Stimulated activated CD4-positive, alpha-beta T cell treated with anti-CD3 and anti-CD28 coated beads, Interleukin-2, amount 100 ng/mL, for 4 hours (primary cell): ENCODE results near the gene BLOC1S5.
A peak's percentile ranks its signal among the peaks of the same experiment; 100 is the strongest.

Experiments used
- DNase-seq: peaks from one replicate; pipeline ENCODE4 v3.0.0-alpha.2; 2020; ENCODE audit warnings: low read depth

The BLOC1S5 gene

GRCh38 chr6:8063761-8064637 is at the start of gene BLOC1S5:
TSS of gene BLOC1S5 (minus strand) at chr6:8064389. CDS start at chr6:8064376, 13 bp downstream.
- DNase-seq: peak; percentile 97

- DNase-seq: no peak
Observed at GRCh38 chr6:8113131-8113654, 49.0 kb upstream of the BLOC1S5 start.

- DNase-seq: no peak
Observed at GRCh38 chr6:8110725-8111124, 46.5 kb upstream of the BLOC1S5 start.

DNA sequence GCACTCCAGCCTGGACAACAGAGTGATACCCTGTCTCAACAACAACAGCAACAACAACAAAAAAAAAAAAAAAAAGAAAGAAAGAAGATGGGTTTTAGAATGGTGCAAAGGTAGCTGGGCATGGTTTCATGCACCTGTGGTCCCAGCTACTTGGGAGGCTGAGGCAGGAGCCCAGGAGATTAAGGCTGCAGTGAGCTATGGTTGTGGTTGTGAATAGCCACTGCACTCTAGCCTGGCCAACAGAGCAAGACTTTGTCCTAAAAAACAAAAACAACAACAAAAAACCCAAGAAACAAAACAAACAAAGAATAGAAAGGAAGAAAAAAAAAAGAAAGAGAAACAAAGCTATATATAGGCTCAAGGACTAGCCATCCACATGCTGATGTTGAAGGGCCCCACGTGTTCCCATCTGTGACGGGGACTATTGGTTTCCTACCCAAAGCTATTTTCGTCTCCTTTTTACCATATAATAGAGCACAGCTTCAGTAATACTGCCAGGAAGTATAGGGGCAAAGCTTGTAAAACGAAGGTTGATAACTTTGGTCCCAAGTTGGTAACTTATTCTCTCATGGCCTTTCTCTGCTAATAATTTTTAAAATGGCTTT is 46.0 kb upstream of the BLOC1S5 start:
- DNase-seq: no peak

DNA sequence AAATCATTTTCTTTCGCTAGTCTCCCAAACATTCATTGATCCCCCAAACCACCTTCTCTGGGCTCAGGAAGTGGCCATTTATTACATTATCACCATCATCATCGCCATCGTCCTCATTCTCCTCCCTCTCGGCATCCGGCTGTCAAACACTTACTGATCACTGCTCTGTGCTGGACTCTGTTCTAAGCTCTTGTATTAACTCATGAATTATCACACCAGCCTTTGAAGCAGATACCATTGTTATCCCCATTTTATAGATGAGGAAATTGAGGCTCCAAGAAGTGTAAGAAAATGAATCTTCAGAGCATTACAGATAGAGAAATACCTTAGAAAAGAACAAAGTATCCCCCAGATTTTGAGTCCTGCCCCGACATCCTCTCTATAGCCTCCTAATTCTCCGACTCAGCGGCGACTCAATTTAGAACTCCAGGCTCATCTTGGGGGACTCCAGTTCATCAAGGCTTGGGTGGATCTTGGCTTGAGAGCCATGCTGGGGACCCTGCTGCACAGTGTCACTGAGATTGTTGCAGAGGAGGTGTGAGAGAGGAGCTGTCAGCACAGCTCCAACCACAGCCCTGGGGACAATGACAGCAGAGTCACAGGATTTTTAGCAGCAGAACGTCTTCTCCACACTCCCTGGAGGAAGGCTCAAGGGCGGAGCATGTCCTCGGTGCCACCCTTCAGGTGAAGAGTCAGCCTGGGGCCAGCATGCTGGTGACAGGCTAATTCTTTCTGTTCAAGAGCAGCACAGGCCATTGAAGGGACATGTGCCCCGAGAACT is 44.8 kb upstream of the BLOC1S5 start:
- no peak for DNase-seq

GRCh38 chr6:8108031-8108660 is 44.0 kb upstream of the BLOC1S5 start:
- DNase-seq: no peak

- DNase-seq: no peak
Observed at GRCh38 chr6:8105791-8106190, 41.6 kb upstream of the BLOC1S5 start.

DNA sequence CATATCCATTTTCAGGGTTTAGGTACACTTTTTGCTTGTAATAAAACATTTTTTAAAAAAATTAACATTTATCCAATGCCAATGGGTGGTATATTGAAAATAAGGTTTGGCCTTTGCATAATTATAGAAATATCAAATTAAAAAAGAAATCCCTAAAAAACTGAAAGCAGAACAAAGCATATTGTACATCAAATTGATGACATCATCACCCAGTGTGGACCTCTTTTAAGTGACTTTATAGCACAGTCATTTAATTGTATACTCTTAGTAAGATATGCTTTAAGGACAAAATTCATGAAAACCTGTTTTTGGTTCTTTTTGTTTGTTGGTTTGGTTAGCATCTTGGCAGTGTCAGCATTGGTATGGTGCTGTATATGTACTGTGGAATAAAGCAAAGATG is 39.5 kb upstream of the BLOC1S5 start:
- DNase-seq: no peak

GRCh38 chr6:8102122-8102958 is 38.2 kb upstream of the BLOC1S5 start, which contains the start of gene EEF1E1:
TSS of gene EEF1E1 (minus strand) at chr6:8102548. CDS start at chr6:8102521, 27 bp downstream.
- DNase-seq: peak; percentile 97

DNA sequence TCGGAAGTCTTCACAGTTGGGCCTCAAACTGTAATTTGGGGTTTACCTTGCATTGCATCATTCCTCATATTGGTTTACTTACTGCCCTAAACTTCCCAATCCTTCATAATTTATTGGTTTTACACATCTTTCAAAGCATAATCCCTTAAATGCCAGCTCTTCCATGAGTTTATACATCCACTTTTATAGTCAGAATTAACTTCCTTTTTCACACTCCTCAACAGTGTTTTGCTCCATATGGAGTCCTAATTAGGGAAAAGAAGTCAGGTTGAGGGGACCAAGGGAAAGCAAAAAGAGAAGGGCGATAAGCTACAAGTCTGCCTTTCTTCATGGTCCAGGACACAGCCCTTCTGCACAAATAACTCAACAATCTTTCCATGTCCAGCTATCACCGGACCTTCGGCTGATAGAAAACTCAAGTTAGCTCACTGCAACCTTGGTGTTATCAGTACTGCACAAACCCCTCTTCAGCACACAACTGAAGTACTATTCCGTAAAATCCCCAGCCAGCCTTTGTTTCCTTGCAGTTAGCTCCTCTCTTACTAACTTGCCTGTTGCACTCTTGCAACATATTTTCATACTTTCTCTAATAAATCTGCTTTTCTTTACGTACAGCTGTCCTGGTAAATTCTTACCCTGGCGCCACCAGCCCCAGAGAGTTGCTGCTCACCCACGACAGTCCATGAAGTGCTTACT is 36.1 kb upstream of the BLOC1S5 start:
- no peak for DNase-seq

DNA sequence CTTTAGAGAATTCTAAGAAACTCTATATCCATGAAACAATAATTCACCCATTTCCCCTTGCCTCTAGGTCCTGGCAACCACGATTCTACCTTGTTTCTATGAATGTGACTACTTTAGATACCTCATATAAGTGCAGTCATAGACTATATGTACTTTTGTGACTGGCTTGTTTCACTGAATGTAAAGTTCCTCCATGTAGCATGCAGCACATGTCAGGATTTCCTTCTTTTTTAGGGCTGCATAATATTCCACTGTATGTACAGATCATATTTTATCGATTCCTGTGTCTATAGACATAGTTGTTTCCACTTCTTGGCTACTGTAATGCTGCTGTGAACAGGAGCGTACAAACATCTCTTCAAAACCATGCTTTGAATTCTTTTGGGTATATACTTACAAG is 26.5 kb upstream of the BLOC1S5 start:
- DNase-seq: no peak

GRCh38 chr6:8088886-8089285 is 24.7 kb upstream of the BLOC1S5 start:
- no peak for DNase-seq

- no peak for DNase-seq
Observed at GRCh38 chr6:8087870-8088754, 23.9 kb upstream of the BLOC1S5 start.

- DNase-seq: no peak
Observed at GRCh38 chr6:8086755-8087306, 22.6 kb upstream of the BLOC1S5 start.

DNA sequence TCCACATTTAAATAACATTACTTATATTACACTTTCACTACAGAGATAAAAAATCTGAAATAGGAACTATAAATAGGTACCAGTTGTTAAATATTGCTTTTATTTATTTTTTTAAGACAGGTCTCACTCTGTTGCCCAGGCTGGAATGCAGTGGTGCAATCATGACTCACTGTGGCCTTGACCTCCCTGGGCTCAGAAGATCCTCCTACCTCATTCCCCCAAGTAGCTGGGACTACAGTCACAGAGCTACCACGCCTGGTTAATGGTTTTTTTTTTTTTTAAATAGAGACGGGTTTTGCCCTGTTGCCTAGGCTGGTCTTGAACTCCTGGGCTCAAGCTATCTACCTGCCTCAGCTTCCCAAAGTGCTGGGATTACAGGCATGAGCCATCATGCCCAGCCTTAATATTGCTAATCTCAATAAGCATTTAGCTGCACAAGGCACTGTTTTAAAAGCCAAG is 20.9 kb upstream of the BLOC1S5 start:
- DNase-seq: no peak

GRCh38 chr6:8084586-8084985 is 20.4 kb upstream of the BLOC1S5 start:
- DNase-seq: no peak

DNA sequence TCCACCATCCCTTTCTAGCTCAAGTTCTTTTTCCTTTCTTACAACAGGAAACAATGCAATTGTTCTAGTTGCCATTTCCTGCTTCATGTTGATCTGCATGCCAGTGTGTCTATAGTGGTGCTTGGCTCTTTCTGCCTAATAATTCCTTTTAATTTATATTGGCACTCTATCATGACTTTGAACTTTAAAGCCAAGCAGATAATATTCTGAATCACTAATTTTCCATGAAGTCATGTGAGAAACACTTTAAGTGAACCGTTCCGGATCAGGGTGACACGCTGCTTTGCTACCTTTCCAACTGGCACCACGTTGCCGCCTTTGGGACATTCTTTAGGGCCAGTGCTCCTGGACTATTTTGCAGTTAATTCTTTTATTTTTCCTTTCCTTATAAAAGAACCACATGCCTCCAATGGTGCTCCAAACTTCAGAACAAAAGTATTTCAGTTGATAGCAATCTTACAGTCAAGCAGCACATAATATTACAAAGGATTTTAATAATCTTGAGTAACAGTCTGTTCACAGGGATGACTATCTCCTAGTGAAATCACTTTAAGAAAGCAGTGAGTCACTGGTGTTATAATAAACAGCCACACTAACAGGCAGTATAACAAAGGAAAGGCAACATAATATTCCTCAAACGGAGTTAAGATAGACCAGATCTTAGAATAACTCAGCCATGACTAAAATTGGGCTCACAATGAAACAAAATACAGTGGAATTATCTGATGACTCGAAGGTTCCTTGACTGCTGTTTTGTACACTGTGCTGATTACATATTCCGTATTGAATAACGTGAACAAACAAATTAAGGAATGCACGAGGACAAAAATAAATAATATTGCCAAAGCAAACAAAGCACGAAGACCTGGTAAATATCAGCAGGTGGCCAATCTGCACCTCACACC is 19.0 kb upstream of the BLOC1S5 start:
- DNase-seq: no peak

- DNase-seq: no peak
Observed at GRCh38 chr6:8082572-8082953, 18.4 kb upstream of the BLOC1S5 start.
